H1 (cell line): ENCODE results near the gene WDR54.

Experiments used
- CREB1 ChIP-seq: IDR thresholded peaks from 2 replicates; pipeline ENCODE4 v1.6.1; 2012; ENCODE audit warnings: inconsistent platforms
- CTCF ChIP-seq, 3 experiments: IDR thresholded peaks; 1 replicate in 2 of 3; 2 replicates in 1 of 3; pipeline versions ENCODE4 v1.5.1 to v1.6.1; 2011; ENCODE audit warnings: low read length in 3 of 3, mild to moderate bottlenecking in 3 of 3, inconsistent platforms in 2 of 3, low read depth in 1 of 3, moderate library complexity in 1 of 3; ENCODE audit not compliant: insufficient read depth in 1 of 3; ENCODE audit errors: control extremely low read depth in 1 of 3
- EGR1 ChIP-seq: IDR thresholded peaks from 2 replicates; pipeline ENCODE4 v1.6.1; 2011; ENCODE audit warnings: low read depth, low read length, borderline replicate concordance
- FOSL1 ChIP-seq: IDR thresholded peaks from 2 replicates; pipeline ENCODE4 v1.6.1; 2011; ENCODE audit warnings: mild to moderate bottlenecking, low read depth, low read length, moderate library complexity; ENCODE audit not compliant: insufficient read depth
- HDAC2 ChIP-seq, 2 experiments: fragments of 300-600 bp in 1 of 2; sonication (generic) in 1 of 2; IDR thresholded peaks; 2 replicates each; pipeline ENCODE4 v1.6.1; 2011 to 2012; ENCODE audit warnings: low read depth in 2 of 2, low read length in 2 of 2, mild to moderate bottlenecking in 2 of 2, moderate library complexity in 2 of 2, borderline replicate concordance in 1 of 2, inconsistent platforms in 1 of 2
- POLR2AphosphoS5 ChIP-seq: IDR thresholded peaks from 2 replicates; pipeline ENCODE4 v1.6.1; 2011; ENCODE audit warnings: low read depth, low read length
- SAP30 ChIP-seq: fragments of 300-600 bp; sonication (generic); IDR thresholded peaks from 2 replicates; pipeline ENCODE4 v1.7.1; 2012; ENCODE audit warnings: low read length, moderate library complexity, mild to moderate bottlenecking, inconsistent platforms; ENCODE audit not compliant: insufficient read depth, insufficient replicate concordance
- TEAD4 ChIP-seq: IDR thresholded peaks from 2 replicates; pipeline ENCODE4 v1.6.1; 2012; ENCODE audit warnings: low read depth, low read length, inconsistent platforms, mixed read lengths
- TF ChIP-seq, protein P1 (sequence below): IDR thresholded peaks from 2 replicates; pipeline ENCODE4 v1.6.1; 2012; ENCODE audit warnings: low read length, inconsistent platforms
- TF ChIP-seq, protein P2 (sequence below): IDR thresholded peaks from 2 replicates; pipeline ENCODE4 v1.6.1; 2011; ENCODE audit warnings: low read depth, mild to moderate bottlenecking, low read length; ENCODE audit not compliant: insufficient read depth

- TF ChIP-seq TEAD4 (no peak), CREB1 (no peak), CTCF (IDR thresholded peaks at IDR 0.05; ENCODE audit: control extremely low read depth in 1 of 3, insufficient read depth in 1 of 3, low read depth in 1 of 3, low read length in 3 of 3) (peak in 2 of 3 experiments; percentile 51 to 61; a peak in 3 of 4 replicates), EGR1 (no peak), POLR2AphosphoS5 (no peak), FOSL1 (no peak), HDAC2 (IDR thresholded peaks at IDR 0.05; ENCODE audit: borderline replicate concordance in 1 of 2, low read depth in 2 of 2, low read length in 2 of 2) (no peak), SAP30 (no peak)
- TF ChIP-seq, protein P1, sequence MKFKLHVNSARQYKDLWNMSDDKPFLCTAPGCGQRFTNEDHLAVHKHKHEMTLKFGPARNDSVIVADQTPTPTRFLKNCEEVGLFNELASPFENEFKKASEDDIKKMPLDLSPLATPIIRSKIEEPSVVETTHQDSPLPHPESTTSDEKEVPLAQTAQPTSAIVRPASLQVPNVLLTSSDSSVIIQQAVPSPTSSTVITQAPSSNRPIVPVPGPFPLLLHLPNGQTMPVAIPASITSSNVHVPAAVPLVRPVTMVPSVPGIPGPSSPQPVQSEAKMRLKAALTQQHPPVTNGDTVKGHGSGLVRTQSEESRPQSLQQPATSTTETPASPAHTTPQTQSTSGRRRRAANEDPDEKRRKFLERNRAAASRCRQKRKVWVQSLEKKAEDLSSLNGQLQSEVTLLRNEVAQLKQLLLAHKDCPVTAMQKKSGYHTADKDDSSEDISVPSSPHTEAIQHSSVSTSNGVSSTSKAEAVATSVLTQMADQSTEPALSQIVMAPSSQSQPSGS = no peak
- TF ChIP-seq, protein P2, sequence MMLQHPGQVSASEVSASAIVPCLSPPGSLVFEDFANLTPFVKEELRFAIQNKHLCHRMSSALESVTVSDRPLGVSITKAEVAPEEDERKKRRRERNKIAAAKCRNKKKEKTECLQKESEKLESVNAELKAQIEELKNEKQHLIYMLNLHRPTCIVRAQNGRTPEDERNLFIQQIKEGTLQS = no peak
Measured at GRCh38 chr2:74399785-74400184, 21.7 kb upstream of the WDR54 start.
